HL-60/S4 treated with retinoic acid at 250 ng/mL for 4 days and 3 days (cell line): ENCODE data around the gene ARMC3.
"Not testable (repeated sequence)": the region's sequence is repeated elsewhere in the genome, so short reads cannot be mapped to it uniquely, and the experiment has no call there.

Experiments used
- in situ Hi-C: fragments of 300-500 bp; cut with MboI; formaldehyde crosslinking; loops from 2 replicates; pipeline ENCODE4 v1.7.0; 2022; ENCODE audit warnings: low sequenced_read_pairs

The ARMC3 gene

DNA sequence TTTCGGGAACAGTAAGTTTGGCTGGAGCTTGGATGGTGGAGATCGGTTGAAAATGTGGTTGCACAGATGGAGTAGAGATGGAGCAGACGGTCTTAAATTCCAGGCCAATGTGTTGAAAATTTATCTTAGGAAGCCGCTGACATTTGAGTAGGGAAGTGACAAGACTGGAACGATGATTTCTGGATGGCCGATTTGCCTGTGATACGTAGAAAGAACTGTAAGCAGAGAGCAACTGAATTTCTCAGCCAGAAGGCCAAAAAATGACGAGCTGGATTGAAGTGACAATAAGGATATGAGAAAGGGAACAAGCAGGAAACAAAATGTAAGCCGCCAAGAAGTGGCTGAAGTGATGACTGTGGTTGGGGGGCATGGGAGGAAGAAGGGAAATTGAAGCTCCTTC, 687 bp upstream of the ARMC3 start:
- in situ Hi-C loops: no loop called here

DNA sequence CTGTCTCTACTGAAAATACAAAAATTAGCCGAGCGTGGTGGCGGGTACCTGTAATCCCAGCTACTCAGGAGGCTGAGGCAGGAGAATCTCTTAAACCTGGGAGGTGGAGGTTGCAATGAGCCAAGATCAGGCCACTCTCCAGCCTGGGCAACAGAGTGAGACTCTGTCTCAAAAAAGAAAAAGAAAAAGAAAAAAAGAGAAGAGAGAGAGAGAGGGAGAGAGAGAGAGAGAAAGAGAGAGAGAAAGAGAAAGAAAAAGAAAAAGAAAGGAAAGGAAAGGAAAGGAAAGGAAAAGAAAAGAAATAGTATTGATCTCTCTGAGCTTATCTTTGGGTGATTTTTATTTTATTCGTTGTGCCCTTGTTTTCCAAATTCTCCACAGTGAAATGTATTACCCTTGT, 1.2 kb downstream of the ARMC3 start:
- in situ Hi-C loops: not testable (repeated sequence)

DNA sequence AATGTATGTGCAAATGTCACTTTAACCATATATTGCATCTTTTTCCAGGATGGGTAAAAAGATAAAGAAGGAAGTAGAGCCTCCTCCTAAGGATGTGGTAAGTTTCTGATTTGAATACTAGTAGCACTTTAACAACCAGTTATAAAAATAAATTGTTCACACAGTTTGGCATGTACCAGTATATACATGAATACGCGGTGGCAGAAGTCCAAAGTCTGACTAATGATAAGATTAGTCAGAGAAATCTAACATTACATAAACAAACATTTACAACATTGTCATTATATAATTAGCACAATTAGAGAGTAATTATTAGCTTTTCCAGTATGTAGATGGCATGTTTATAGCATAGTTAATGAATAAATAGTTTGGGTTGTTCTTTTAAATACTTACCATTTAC, 4.1 kb downstream of the ARMC3 start:
- in situ Hi-C loops: no loop called here

DNA sequence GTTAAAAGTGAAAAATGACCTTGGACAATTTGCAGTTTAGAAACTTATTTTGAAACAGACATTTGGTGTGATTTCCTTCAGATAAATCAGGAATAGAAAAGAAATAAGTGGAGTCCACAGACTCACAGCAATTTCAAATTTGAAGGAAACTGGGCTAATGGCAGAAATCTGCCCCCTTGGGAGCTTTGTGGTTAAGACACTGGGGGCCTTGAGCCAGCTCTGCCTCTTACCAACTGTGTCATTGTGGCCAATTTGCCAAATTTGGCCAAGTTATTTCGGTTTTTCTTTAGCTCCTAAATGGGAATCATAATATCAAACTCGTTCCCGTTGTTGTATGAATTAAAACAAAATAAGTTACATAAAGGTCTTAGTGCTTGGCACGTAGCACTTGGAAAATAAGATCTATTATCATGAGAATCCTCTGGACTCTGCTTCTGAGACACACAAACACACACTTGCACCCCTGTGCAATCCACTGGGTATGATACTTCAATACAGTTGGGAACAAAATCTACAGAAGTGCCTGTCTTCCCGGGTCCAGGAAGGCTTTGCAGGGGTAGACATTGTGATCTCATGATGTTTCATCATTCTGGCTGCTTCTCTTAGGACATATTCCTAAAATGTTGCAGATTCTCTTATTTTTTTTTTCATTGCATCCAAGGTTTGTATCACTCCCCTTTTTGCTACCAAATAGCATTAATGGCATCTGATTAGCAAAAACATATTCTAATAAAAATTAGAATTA, 4.9 kb downstream of the ARMC3 start:
- in situ Hi-C loops: no loop called here

DNA sequence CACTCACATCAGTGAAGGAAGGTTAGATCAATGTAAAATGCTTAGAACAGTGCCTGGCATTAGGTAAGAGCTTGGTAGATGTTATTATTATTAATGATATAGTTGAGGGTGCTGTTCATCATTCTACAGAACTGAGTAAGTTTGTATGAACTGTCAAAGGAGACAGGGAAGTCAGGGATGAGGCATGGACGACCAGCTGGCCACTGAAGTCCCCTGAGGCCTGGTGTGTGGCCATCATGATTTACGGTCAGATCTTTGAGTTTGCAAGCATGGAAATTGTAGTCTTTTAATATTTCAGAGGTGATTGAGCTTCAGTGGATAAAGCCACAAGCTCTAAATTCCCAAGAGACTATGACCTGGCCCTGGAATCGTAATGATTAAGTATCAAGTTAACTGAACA, 6.9 kb downstream of the ARMC3 start:
- in situ Hi-C loops: no loop called here

DNA sequence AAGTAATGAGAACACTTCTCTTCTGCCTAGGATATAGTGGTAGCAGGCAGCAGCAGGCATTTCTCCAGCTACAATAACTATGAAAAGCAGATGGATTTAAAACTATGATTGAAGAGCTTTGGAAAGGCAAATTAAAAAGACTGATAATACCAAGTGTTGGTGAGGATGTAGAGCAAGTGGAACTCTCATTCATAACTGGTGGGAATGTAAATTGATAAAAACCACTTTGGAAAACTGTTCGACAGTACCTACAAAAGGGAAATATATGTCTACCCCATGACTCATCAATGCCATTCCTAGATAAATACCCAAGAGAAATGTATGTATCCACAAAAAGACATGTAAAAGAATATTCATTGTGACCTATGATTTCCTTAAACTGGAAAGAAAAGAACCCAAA, 14.6 kb downstream of the ARMC3 start:
- in situ Hi-C loops: no loop called here

DNA sequence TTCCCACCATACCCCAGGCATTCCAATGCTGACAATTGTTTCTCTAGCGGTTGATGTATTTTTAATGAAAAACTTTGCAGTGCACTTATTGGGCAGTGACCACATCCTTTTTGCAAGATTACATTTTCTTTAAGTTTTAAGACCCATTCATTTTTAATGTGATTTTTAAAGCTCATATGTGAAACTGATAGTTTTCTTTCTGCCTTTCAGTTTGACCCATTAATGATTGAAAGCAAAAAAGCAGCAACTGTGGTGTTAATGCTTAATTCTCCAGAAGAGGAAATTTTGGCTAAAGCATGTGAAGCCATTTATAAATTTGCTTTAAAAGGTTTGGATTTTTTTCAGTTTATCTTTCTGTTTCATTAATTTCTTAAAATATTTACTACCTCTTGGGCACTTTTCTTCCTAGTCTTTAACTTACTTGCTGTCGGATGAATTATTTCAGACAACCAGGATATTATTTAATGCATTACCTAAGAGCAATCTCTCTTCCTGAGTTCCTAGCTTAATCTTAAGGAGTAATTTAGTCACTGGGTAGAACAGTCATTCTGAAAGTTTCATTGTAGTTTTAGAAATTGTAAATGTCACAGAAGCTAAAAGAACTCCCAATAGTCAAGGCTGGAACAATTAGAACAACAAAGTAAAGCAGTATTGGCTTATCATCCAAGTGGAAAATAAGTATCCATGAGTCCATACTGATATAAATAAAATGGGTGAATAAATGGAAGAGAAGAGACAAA, 18.3 kb downstream of the ARMC3 start:
- in situ Hi-C loops: no loop called here

DNA sequence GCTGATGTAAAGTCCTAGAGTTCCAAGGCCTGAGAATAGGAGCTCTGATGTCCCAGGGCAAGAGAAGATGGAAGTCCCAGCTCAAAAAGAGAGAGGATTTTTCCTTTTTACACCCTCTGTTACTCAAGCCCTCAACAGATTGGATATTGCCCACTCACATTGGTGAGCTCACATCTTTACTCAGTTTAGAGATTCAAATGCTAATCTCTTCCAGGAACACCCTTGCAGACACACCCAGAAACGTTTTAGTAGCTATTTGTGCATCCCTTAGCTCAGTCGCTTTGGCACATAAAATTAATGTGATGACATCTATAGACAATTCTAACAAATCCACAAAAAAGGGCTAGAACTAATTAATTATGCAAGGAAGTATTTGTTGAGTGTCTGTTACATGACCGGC, 27.1 kb downstream of the ARMC3 start:
- in situ Hi-C loops: no loop called here

DNA sequence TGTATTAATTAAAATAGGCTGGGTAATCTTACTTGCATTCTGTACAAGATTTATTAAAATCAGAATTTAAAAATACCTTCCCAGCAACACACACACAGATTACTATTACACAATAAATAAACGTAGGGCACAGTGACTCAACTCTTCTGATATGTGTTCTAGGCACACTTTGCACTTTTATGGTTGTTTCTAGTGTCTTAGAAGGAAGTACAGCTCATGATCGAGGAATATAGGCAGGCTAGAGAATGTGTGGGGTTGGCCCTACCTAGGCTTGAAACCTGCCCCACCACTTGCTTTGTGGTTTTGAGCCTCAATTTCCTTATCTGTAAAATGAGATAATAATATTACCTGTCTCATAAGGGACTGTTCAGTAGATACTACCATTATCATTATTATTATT, 30.5 kb downstream of the ARMC3 start:
- in situ Hi-C loops: no loop called here

DNA sequence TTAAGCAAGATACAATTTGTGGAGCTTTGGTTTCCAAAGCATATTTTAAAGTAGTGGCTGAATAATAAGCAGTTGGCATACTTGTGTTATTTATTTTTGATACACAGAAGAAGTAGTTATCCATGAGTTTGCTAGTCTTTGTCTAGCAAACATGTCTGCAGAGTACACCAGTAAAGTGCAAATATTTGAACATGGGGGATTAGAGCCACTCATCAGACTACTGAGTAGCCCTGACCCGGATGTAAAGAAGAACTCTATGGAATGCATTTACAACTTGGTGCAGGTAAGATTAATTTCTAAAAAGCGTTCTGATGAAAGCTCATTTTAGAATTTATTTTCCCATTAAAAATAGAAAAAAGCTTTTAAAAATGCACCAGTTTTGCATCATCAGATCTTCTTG, 31.4 kb downstream of the ARMC3 start:
- in situ Hi-C loops: no loop called here

DNA sequence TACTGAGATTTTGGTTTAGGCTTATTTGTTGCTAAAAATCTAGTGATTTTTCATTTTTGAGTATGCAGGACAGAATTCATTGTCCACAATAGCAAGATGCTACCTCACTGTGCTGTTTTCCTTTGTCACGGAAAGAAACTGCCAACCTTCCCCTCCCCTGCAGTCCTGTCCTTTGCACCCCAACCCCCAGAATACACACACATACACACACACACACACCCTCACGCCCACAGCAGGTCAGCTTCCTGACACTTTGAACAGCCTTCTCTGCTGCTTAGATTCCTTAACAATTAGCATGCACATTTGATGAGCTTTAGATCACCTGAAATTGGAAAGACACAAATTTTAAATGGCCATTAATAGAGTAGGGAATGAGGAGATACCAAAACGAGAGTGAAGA, 32.1 kb downstream of the ARMC3 start:
- in situ Hi-C loops: no loop called here

DNA sequence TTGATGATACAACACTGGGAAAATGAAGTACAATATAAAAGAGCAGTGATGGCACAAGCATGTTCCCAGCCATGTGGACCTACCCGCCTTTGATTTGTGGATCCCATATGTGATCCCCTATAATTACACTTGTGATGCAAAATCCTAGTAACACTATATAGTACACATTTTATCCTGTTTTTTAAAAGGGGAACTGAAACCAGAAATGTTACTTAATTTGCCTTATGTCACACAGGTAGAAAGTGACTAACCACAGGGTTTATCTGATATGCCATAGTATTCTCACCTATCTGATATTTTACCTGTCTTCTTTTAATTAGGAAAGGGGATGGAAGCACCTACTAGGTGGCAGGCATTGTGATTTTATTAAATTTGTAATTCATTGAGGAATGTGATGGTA, 35.0 kb downstream of the ARMC3 start:
- in situ Hi-C loops: no loop called here

DNA sequence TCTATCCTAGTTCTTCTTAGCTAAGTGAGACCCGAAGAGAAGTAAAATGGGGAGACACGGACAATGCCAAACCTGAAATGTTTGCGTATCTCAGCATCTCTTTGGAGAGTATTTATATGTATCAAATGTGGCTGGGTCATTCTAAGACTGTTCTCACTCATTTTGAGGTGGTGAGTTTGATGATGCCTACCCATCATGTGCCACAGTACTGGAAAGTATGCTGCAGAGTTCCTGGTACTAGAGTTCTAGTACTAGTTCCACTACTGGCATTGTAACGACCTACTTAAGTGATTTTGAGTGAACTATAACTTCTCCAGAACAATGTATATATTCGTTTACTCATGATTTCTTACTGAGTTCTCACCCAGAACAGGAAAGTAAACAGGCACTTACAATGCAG, 41.9 kb downstream of the ARMC3 start:
- in situ Hi-C loops: no loop called here

DNA sequence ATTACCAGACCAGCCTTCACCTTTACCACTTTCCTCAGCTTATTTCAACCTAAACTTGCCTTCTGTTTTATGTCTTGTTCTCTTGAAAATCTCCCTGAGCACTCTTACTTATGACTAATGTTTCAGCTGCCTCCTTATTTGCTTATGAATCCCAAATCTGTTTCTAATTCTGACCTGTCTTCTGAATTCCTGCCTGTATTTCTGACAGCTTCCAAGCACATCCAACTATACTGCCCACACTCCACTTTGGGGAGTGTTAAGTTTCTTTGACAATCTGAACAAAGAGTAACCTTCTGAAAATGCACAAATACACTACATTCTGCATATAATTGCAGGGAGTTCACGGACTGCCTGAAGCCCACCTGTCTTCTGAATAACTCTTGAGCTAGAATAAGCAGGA, 48.7 kb downstream of the ARMC3 start:
- in situ Hi-C loops: loop anchor here (25.0 kb wide), 3 partner anchors 414 to 1489 kb away; no protein-coding TSS in a partner anchor

DNA sequence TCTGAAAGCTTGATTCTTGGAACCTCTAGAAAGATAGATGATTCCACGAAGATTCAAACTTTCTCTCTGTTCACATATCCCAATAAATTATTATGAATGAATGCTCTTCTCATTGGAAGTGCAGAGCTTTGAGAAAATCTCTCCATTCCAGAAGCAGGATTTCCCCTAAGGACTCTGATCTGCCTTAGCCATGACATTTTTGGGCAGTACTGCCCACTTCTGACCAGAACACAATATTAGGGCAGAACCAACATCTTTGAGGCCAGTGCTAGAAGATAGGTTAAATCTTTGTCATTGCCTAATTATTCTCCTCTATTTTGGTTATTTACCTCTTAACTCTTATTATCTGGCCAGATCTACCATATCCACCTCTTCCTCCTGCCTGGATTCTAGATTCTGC, 49.9 kb downstream of the ARMC3 start:
- in situ Hi-C loops: loop anchor here (25.0 kb wide), 3 partner anchors 415 to 1490 kb away; no protein-coding TSS in a partner anchor

DNA sequence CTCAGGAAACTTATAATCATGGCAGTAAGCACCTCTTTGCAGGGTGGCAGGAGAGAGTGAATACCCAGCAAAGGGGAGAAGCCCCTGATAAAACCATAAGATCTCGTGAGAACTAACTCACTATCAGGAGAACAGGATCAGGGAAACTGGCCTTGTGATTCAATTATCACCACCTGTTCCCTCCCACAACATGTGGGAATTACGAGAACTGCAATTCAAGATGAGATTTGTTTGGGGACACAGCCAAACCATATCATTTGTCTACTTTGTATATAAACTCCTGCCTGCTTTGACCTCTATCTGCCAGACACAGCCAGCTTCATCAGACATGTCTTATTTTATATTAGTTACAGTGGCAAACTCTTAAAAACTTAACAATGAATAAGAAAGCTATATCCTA, 50.4 kb downstream of the ARMC3 start:
- in situ Hi-C loops: loop anchor here (25.0 kb wide), 3 partner anchors 416 to 1491 kb away; no protein-coding TSS in a partner anchor

DNA sequence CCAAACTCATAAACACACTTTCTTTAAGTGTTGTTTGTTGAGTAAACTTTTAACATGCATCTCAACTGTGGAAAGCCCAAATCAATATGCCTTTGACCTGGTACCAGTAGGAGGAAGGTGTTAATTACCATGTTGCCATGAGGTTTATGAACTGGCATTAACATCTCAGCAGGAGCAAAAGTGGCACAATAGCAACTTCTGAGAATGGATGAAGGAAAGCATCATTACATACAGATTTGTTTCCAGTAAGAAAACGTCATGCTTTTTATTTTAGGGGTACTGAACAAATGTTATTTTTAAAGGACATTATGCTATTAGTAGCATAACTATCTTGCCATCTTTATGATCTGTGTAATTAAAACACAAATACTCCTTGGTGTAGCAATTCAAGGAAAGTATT, 51.1 kb downstream of the ARMC3 start:
- in situ Hi-C loops: loop anchor here (25.0 kb wide), 3 partner anchors 417 to 1492 kb away; no protein-coding TSS in a partner anchor

DNA sequence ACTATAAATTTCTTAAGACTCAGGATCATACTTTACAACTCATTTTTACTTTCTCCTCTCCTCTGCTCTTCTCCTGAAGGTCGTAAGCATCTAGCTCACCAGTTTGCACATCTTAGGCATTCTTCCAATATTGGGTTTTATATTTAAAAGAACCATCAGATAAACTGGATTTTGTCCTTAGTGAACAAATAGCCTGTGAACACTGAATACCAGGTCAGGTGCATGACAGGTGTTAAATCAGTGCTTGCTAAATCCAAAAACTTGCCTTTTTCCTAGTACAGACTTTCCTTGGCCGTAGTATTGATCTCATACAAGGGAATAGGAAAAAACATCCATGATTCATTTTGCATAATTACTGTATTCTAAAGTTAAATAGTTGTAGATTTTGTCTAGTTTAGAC, 53.0 kb downstream of the ARMC3 start:
- in situ Hi-C loops: loop anchor here (25.0 kb wide), 3 partner anchors 419 to 1494 kb away; no protein-coding TSS in a partner anchor

DNA sequence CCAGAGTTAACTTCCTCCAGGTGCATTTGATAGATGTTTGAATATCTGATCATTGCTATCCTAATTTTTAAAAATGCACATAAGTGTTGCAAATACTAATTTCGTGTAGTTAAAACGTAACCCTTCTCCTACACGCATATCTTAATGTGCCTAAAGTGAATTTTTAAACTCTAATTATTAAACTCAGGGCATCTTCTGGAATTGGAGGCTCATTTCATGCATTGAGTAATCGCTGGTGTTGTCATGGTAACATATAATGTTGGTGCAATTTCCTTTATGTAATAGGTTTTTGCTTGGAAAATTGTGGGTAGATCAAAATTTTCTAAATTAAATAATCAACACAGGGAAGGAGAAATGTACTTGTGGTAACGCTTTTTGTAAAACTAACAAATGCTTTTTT, 56.2 kb downstream of the ARMC3 start:
- in situ Hi-C loops: loop anchor here (25.0 kb wide), 3 partner anchors 422 to 1497 kb away; no protein-coding TSS in a partner anchor

DNA sequence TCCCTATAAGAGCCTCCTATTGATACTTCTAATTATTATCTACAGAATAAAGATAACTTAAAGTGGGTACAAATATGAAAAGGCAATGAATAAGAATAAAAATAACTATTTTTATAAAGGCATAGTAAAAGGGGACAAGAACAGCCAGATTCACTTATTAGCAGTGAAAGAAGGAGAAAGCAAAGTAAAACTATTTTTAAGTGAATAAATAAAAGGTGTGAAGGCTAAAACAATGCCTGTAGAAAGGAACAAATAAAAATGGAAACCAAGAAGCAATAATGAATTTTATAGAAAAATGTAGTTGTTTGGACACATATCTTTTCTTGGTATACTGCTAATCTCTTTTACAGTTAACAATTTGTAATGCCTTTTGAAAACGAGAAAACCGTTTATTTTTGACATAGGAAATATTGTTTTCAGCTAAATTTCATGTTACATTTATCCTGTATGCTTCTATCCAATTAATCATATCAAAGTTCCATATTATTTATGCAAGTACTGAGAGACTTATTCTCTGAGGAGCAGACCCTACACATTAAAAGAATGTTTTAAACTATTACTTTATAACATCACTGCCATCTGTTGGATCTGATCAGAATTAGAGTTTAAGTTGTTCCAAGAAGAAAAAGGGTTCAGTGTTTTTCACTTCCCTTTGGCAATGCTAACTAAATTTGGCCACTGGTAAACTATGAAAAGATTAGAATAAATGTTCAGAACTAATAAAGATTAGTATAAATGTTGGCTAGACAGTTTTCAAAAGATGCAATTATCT, 59.1 kb downstream of the ARMC3 start:
- in situ Hi-C loops: loop anchor here (25.0 kb wide), 3 partner anchors 425 to 1500 kb away; no protein-coding TSS in a partner anchor
